OCI-LY1 (cell line): ENCODE measurements around the gene SCAMP2.

Experiments used
- H2AFZ ChIP-seq: fragments of 200-600 bp; sonication (generic), shearing (Covaris generic); 2 replicates; pipeline ENCODE4 v1.6.0; 2014; ENCODE audit warnings: antibody characterized with exemption, mild to moderate bottlenecking, low read length
- H3F3A ChIP-seq: fragments of 200-600 bp; sonication (generic), shearing (Covaris generic); 2 replicates; pipeline ENCODE4 v1.6.0; 2014; ENCODE audit warnings: mild to moderate bottlenecking, antibody characterized with exemption, low read length, moderate library complexity; ENCODE audit not compliant: insufficient read depth
- H3K27ac ChIP-seq: fragments of 200-600 bp; sonication (generic); 2 replicates; pipeline ENCODE4 v1.5.1; 2014; ENCODE audit warnings: low read length, mixed run types, mild to moderate bottlenecking, low read depth; ENCODE audit not compliant: poor library complexity, severe bottlenecking
- H3K27me3 ChIP-seq: fragments of 200-600 bp; sonication (generic); 2 replicates; pipeline ENCODE4 v1.6.0; 2014; ENCODE audit warnings: antibody characterized with exemption, mild to moderate bottlenecking, low read length, moderate library complexity; ENCODE audit not compliant: insufficient read depth
- H3K36me3 ChIP-seq: fragments of 200-600 bp; sonication (generic); 2 replicates; pipeline ENCODE4 v1.6.1; 2014; ENCODE audit warnings: mild to moderate bottlenecking, antibody characterized with exemption, low read length, moderate library complexity, mixed read lengths; ENCODE audit not compliant: insufficient read depth
- H3K4me1 ChIP-seq: fragments of 200-600 bp; sonication (generic); 2 replicates; pipeline ENCODE4 v1.5.1; 2014; ENCODE audit warnings: mild to moderate bottlenecking, low read length, moderate library complexity; ENCODE audit not compliant: insufficient read depth, severe bottlenecking
- H3K4me2 ChIP-seq: fragments of 200-600 bp; sonication (generic), shearing (Covaris generic); 2 replicates; pipeline ENCODE4 v1.6.1; 2014; ENCODE audit warnings: low read length
- H3K4me3 ChIP-seq: fragments of 200-600 bp; sonication (generic); 2 replicates; pipeline ENCODE4 v1.5.1; 2014; ENCODE audit warnings: low read length, low read depth, mild to moderate bottlenecking, mixed read lengths; ENCODE audit not compliant: poor library complexity, severe bottlenecking
- H3K79me2 ChIP-seq: fragments of 200-600 bp; shearing (Covaris generic); 2 replicates; pipeline ENCODE4 v1.6.1; 2016; ENCODE audit warnings: mixed run types, low read length, mixed read lengths; ENCODE audit not compliant: insufficient read depth
- H3K9ac ChIP-seq: fragments of 200-600 bp; sonication (generic), shearing (Covaris generic); 2 replicates; pipeline ENCODE4 v1.6.1; 2014; ENCODE audit warnings: mild to moderate bottlenecking, low read length, mixed read lengths
- H3K9me2 ChIP-seq: fragments of 200-600 bp; sonication (generic), shearing (Covaris generic); 2 replicates; pipeline ENCODE4 v1.6.1; 2014; ENCODE audit warnings: low read depth, mild to moderate bottlenecking, low read length, mixed read lengths
- H3K9me3 ChIP-seq: fragments of 200-600 bp; shearing (Covaris generic); 2 replicates; pipeline ENCODE4 v1.6.1; 2014; ENCODE audit warnings: low read length, mixed read lengths
- H4K20me1 ChIP-seq: fragments of 200-600 bp; sonication (generic), shearing (Covaris generic); 2 replicates; pipeline ENCODE4 v1.6.0; 2016; ENCODE audit warnings: mild to moderate bottlenecking, low read length; ENCODE audit not compliant: insufficient read depth
- EZH2 ChIP-seq: fragments of 200-600 bp; sonication (generic), shearing (Covaris generic); IDR thresholded peaks from 2 replicates; pipeline ENCODE4 v1.8.0; 2017; ENCODE audit warnings: borderline replicate concordance, mixed run types, mild to moderate bottlenecking, antibody characterized with exemption, low read length, moderate library complexity, mixed read lengths
- TF ChIP-seq, protein P1 (sequence below): fragments of 200-600 bp; sonication (generic), shearing (Covaris generic); IDR thresholded peaks from 2 replicates; pipeline ENCODE4 v1.5.1; 2017; ENCODE audit warnings: mild to moderate bottlenecking, antibody characterized with exemption, low read length, moderate library complexity, mixed read lengths

Gene SCAMP2

DNA sequence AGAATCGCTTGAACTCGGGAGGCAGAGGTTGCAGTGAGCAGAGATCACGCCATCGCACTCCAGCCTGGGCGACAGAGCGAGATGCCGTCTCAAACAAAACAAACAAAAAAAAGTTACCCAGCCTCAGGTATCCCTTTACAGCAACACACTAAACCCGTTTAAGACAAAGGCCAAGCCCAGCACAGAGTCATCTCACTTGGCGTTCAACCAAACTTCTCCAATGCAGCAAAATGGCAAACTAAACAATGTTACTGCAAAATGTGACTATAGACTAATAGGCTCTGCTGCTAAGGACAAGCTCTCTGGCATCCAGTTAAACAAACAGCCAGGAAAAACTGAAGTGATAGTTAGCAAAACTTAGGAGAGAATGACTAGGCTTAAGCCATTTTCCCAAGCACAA, 39.9 kb upstream of the SCAMP2 start:
- Histone ChIP-seq H3K27ac (no peak overlapping the region), H3K4me2 (no peak overlapping the region), H3K9me2 (no peaks in the 10 kb centered on the region), H3K9ac (no peak overlapping the region), H3K79me2 (no peaks in the 10 kb centered on the region), H3K27me3 (no peaks in the 10 kb centered on the region), H2AFZ (no peak overlapping the region), H3K36me3 (peaks cover 75% of the 10 kb centered on the region), H3F3A (no peaks in the 10 kb centered on the region), H3K9me3 (no peaks in the 10 kb centered on the region), H4K20me1 (no peaks in the 10 kb centered on the region), H3K4me3 (no peak overlapping the region), H3K4me1 (no peaks in the 10 kb centered on the region)
- TF ChIP-seq, protein P1, sequence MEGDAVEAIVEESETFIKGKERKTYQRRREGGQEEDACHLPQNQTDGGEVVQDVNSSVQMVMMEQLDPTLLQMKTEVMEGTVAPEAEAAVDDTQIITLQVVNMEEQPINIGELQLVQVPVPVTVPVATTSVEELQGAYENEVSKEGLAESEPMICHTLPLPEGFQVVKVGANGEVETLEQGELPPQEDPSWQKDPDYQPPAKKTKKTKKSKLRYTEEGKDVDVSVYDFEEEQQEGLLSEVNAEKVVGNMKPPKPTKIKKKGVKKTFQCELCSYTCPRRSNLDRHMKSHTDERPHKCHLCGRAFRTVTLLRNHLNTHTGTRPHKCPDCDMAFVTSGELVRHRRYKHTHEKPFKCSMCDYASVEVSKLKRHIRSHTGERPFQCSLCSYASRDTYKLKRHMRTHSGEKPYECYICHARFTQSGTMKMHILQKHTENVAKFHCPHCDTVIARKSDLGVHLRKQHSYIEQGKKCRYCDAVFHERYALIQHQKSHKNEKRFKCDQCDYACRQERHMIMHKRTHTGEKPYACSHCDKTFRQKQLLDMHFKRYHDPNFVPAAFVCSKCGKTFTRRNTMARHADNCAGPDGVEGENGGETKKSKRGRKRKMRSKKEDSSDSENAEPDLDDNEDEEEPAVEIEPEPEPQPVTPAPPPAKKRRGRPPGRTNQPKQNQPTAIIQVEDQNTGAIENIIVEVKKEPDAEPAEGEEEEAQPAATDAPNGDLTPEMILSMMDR = no peak
- TF ChIP-seq EZH2 = no peak

DNA sequence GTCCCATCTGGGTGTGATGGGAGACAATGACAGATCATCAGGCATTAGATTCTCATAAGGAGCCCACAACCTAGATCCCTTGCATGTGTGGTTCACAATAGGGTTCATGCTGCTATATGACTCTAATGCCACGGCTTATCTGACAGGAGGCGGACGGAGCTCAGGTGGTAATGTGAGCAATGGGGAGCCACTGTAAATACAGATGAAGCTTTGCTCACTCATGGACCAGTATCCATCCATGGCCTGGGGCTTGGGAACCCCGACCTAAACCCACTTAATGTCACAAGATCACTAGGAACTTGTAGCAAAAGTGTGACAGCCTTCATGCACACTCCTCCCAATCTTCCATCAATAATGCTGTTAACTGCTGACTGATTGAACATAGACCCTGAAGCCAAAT, 35.5 kb upstream of the SCAMP2 start:
- H4K20me1 ChIP-seq = no peaks in the 10 kb centered on the region
- no peak overlapping the region for H3K27ac ChIP-seq
- no peak overlapping the region for H3K4me2 ChIP-seq
- no peaks in the 10 kb centered on the region for H3K9me2 ChIP-seq
- H3K27me3 ChIP-seq = no peaks in the 10 kb centered on the region
- peaks cover 49% of the 10 kb centered on the region for H3K36me3 ChIP-seq
- no peak overlapping the region for H3K9ac ChIP-seq
- TF ChIP-seq, protein P1 = no peak
- no peak for TF ChIP-seq EZH2
- peaks cover 32% of the 10 kb centered on the region for H3K4me1 ChIP-seq
- H2AFZ ChIP-seq = no peak overlapping the region
- H3K4me3 ChIP-seq = no peak overlapping the region
- H3K9me3 ChIP-seq = no peaks in the 10 kb centered on the region
- no peaks in the 10 kb centered on the region for H3F3A ChIP-seq
- peaks cover 7% of the 10 kb centered on the region; the same call in 1 of the 2 replicates for H3K79me2 ChIP-seq

DNA sequence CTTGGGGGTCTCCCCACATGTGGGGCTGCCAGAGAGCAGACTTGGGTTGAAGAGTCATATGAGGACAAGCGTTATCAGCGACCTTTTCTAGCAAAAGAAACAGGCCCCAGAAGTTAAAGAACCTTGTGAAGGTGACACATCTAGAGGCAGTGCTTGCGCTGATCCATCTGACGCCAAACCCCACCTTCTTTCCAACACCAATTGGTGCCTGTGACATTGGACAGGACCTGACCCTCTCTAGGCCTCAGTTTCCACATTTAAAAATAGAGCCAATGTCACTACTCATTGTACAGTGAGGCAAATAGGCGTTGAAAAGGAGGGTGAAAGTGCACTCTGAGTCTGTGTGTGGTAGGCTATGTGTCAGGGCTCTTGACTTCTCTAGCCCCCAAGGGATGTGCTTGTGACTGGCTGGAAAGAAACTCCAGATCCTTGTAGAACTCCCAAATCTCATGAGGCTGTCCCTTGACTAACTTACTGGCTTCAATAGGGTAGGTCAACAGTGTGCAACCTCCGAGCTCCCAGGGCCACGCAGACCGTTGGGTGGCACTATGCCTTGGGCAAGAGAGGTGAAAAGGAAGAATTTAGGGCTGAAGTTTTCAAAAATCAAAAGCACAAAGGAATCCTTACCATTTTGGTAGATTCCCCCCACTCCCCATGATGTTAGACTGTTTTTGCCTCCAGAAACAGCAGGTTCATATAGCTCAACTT, 34.2 kb upstream of the SCAMP2 start:
- no peak for TF ChIP-seq EZH2
- TF ChIP-seq, protein P1 = no peak
- peaks cover 7% of the 10 kb centered on the region; the same call in 1 of the 2 replicates for H3K79me2 ChIP-seq
- H3K9me2 ChIP-seq = no peaks in the 10 kb centered on the region
- H3K9me3 ChIP-seq = no peaks in the 10 kb centered on the region
- peak overlapping the region; percentile 92 for H3K9ac ChIP-seq
- no peaks in the 10 kb centered on the region for H3K27me3 ChIP-seq
- peak overlapping the region; percentile 73 for H3K27ac ChIP-seq
- no peaks in the 10 kb centered on the region for H4K20me1 ChIP-seq
- H3K4me2 ChIP-seq = peak overlapping the region; percentile 98
- H3K4me3 ChIP-seq = peak overlapping the region; percentile 84
- no peaks in the 10 kb centered on the region; the same call in 1 of the 2 replicates for H3F3A ChIP-seq
- H3K4me1 ChIP-seq = peaks cover 35% of the 10 kb centered on the region
- H3K36me3 ChIP-seq = peaks cover 47% of the 10 kb centered on the region
- peak overlapping the region; percentile 90 for H2AFZ ChIP-seq
